Measurements from ENCODE around the gene DGKI. TPM values are rescaled to one million over a fixed set of nuclear protein-coding genes. Genes with fewer than 3 reads are reported as not detected.

DGKI gene
- polyA plus RNA-seq, 2 donors, result 0.09 to 0.12 TPM

GRCh38 chr7:137408126-137408525 is 438.6 kb downstream of the DGKI start:
- WGBS, 2 donors, result 45 to 52% methylated on average over 1 of the region's 1 CpG
- H3K4me1 ChIP-seq (ENCODE audit: control insufficient read depth in 2 of 2, insufficient read depth in 2 of 2, low read length in 1 of 2), result no peaks in the 10 kb centered on the region
- H3K9me3 ChIP-seq (ENCODE audit: control insufficient read depth in 2 of 2, insufficient read depth in 1 of 2, low read depth in 1 of 2, low read length in 1 of 2), result no peaks in the 10 kb centered on the region
- H3K36me3 ChIP-seq (ENCODE audit: control insufficient read depth in 2 of 2, insufficient read depth in 2 of 2, low read length in 1 of 2), result no peaks in the 10 kb centered on the region
- H3K27ac ChIP-seq (ENCODE audit: low read depth in 2 of 2, low read length in 1 of 2), result no peak overlapping the region
- H3K27me3 ChIP-seq (ENCODE audit: control insufficient read depth in 1 of 2, insufficient read depth in 2 of 2, low read length in 2 of 2), result no peaks in the 10 kb centered on the region
- H3K4me3 ChIP-seq (ENCODE audit: low read depth in 1 of 2, low read length in 2 of 2), result no peak overlapping the region

GRCh38 chr7:137407078-137407477 is 439.7 kb downstream of the DGKI start:
- H3K4me3 ChIP-seq (ENCODE audit: low read depth in 1 of 2, low read length in 2 of 2), result no peak overlapping the region
- H3K9me3 ChIP-seq (ENCODE audit: control insufficient read depth in 2 of 2, insufficient read depth in 1 of 2, low read depth in 1 of 2, low read length in 1 of 2), result no peaks in the 10 kb centered on the region
- WGBS, 2 donors, result 81 to 86% methylated on average over 3 of the region's 3 CpGs
- no peaks in the 10 kb centered on the region for H3K4me1 ChIP-seq (ENCODE audit: control insufficient read depth in 2 of 2, insufficient read depth in 2 of 2, low read length in 1 of 2)
- no peaks in the 10 kb centered on the region for H3K27me3 ChIP-seq (ENCODE audit: control insufficient read depth in 1 of 2, insufficient read depth in 2 of 2, low read length in 2 of 2)
- no peak overlapping the region for H3K27ac ChIP-seq (ENCODE audit: low read depth in 2 of 2, low read length in 1 of 2)
- H3K36me3 ChIP-seq (ENCODE audit: control insufficient read depth in 2 of 2, insufficient read depth in 2 of 2, low read length in 1 of 2), result no peaks in the 10 kb centered on the region

- H3K9me3 ChIP-seq (ENCODE audit: control insufficient read depth in 2 of 2, insufficient read depth in 1 of 2, low read depth in 1 of 2, low read length in 1 of 2), result no peaks in the 10 kb centered on the region
- H3K4me1 ChIP-seq (ENCODE audit: control insufficient read depth in 2 of 2, insufficient read depth in 2 of 2, low read length in 1 of 2), result no peaks in the 10 kb centered on the region
- H3K4me3 ChIP-seq (ENCODE audit: low read depth in 1 of 2, low read length in 2 of 2), result no peak overlapping the region
- no peaks in the 10 kb centered on the region for H3K27me3 ChIP-seq (ENCODE audit: control insufficient read depth in 1 of 2, insufficient read depth in 2 of 2, low read length in 2 of 2)
- H3K27ac ChIP-seq (ENCODE audit: low read depth in 2 of 2, low read length in 1 of 2), result no peak overlapping the region
- WGBS, 2 donors, result 70 to 77% methylated on average over 5 of the region's 5 CpGs
- H3K36me3 ChIP-seq (ENCODE audit: control insufficient read depth in 2 of 2, insufficient read depth in 2 of 2, low read length in 1 of 2), result no peaks in the 10 kb centered on the region
Observed at GRCh38 chr7:137404660-137405317, 442.0 kb downstream of the DGKI start.

- no peaks in the 10 kb centered on the region for H3K36me3 ChIP-seq (ENCODE audit: control insufficient read depth in 2 of 2, insufficient read depth in 2 of 2, low read length in 1 of 2)
- no peaks in the 10 kb centered on the region for H3K4me1 ChIP-seq (ENCODE audit: control insufficient read depth in 2 of 2, insufficient read depth in 2 of 2, low read length in 1 of 2)
- 83% methylated on average over 2 of the region's 2 CpGs for WGBS, 2 donors
- no peaks in the 10 kb centered on the region for H3K9me3 ChIP-seq (ENCODE audit: control insufficient read depth in 2 of 2, insufficient read depth in 1 of 2, low read depth in 1 of 2, low read length in 1 of 2)
- H3K27ac ChIP-seq (ENCODE audit: low read depth in 2 of 2, low read length in 1 of 2), result no peak overlapping the region
- no peaks in the 10 kb centered on the region for H3K27me3 ChIP-seq (ENCODE audit: control insufficient read depth in 1 of 2, insufficient read depth in 2 of 2, low read length in 2 of 2)
- H3K4me3 ChIP-seq (ENCODE audit: low read depth in 1 of 2, low read length in 2 of 2), result no peak overlapping the region
Observed at GRCh38 chr7:137403353-137403695, 443.4 kb downstream of the DGKI start.

- H3K9me3 ChIP-seq (ENCODE audit: control insufficient read depth in 2 of 2, insufficient read depth in 1 of 2, low read depth in 1 of 2, low read length in 1 of 2), result no peaks in the 10 kb centered on the region
- H3K27me3 ChIP-seq (ENCODE audit: control insufficient read depth in 1 of 2, insufficient read depth in 2 of 2, low read length in 2 of 2), result no peaks in the 10 kb centered on the region
- 50 to 63% methylated on average over 10 of the region's 10 CpGs for WGBS, 2 donors
- H3K4me1 ChIP-seq (ENCODE audit: control insufficient read depth in 2 of 2, insufficient read depth in 2 of 2, low read length in 1 of 2), result no peaks in the 10 kb centered on the region
- H3K27ac ChIP-seq (ENCODE audit: low read depth in 2 of 2, low read length in 1 of 2), result no peak overlapping the region
- no peaks in the 10 kb centered on the region for H3K36me3 ChIP-seq (ENCODE audit: control insufficient read depth in 2 of 2, insufficient read depth in 2 of 2, low read length in 1 of 2)
- H3K4me3 ChIP-seq (ENCODE audit: low read depth in 1 of 2, low read length in 2 of 2), result no peak overlapping the region
Observed at GRCh38 chr7:137402536-137403352, 444.0 kb downstream of the DGKI start.

GRCh38 chr7:137399827-137400823 is 446.6 kb downstream of the DGKI start:
- Histone ChIP-seq H3K36me3 (ENCODE audit: control insufficient read depth in 2 of 2, insufficient read depth in 2 of 2, low read length in 1 of 2) (no peaks in the 10 kb centered on the region), H3K27me3 (ENCODE audit: control insufficient read depth in 1 of 2, insufficient read depth in 2 of 2, low read length in 2 of 2) (no peaks in the 10 kb centered on the region), H3K27ac (ENCODE audit: low read depth in 2 of 2, low read length in 1 of 2) (no peak overlapping the region), H3K9me3 (ENCODE audit: control insufficient read depth in 2 of 2, insufficient read depth in 1 of 2, low read depth in 1 of 2, low read length in 1 of 2) (no peaks in the 10 kb centered on the region), H3K4me3 (ENCODE audit: low read depth in 1 of 2, low read length in 2 of 2) (no peak overlapping the region), H3K4me1 (ENCODE audit: control insufficient read depth in 2 of 2, insufficient read depth in 2 of 2, low read length in 1 of 2) (no peaks in the 10 kb centered on the region)
- WGBS, 2 donors, result 59 to 60% methylated on average over 7 of the region's 7 CpGs

- WGBS, 2 donors, result 88 to 92% methylated on average over 4 of the region's 4 CpGs
- Histone ChIP-seq H3K36me3 (ENCODE audit: control insufficient read depth in 2 of 2, insufficient read depth in 2 of 2, low read length in 1 of 2) (no peaks in the 10 kb centered on the region), H3K9me3 (ENCODE audit: control insufficient read depth in 2 of 2, insufficient read depth in 1 of 2, low read depth in 1 of 2, low read length in 1 of 2) (no peaks in the 10 kb centered on the region), H3K4me3 (ENCODE audit: low read depth in 1 of 2, low read length in 2 of 2) (no peak overlapping the region), H3K27me3 (ENCODE audit: control insufficient read depth in 1 of 2, insufficient read depth in 2 of 2, low read length in 2 of 2) (no peaks in the 10 kb centered on the region), H3K4me1 (ENCODE audit: control insufficient read depth in 2 of 2, insufficient read depth in 2 of 2, low read length in 1 of 2) (no peaks in the 10 kb centered on the region), H3K27ac (ENCODE audit: low read depth in 2 of 2, low read length in 1 of 2) (no peak overlapping the region)
Observed at GRCh38 chr7:137396051-137396450, 450.7 kb downstream of the DGKI start.

- H3K9me3 ChIP-seq (ENCODE audit: control insufficient read depth in 2 of 2, insufficient read depth in 1 of 2, low read depth in 1 of 2, low read length in 1 of 2), result no peaks in the 10 kb centered on the region
- no peaks in the 10 kb centered on the region for H3K4me1 ChIP-seq (ENCODE audit: control insufficient read depth in 2 of 2, insufficient read depth in 2 of 2, low read length in 1 of 2)
- H3K27me3 ChIP-seq (ENCODE audit: control insufficient read depth in 1 of 2, insufficient read depth in 2 of 2, low read length in 2 of 2), result no peaks in the 10 kb centered on the region
- no peak overlapping the region for H3K27ac ChIP-seq (ENCODE audit: low read depth in 2 of 2, low read length in 1 of 2)
- H3K4me3 ChIP-seq (ENCODE audit: low read depth in 1 of 2, low read length in 2 of 2), result no peak overlapping the region
- H3K36me3 ChIP-seq (ENCODE audit: control insufficient read depth in 2 of 2, insufficient read depth in 2 of 2, low read length in 1 of 2), result no peaks in the 10 kb centered on the region
- 79% methylated on average over 9 of the region's 9 CpGs for WGBS, 2 donors
Observed at GRCh38 chr7:137395420-137395819, 451.4 kb downstream of the DGKI start.

GRCh38 chr7:137393570-137393969 is 453.2 kb downstream of the DGKI start:
- H3K36me3 ChIP-seq (ENCODE audit: control insufficient read depth in 2 of 2, insufficient read depth in 2 of 2, low read length in 1 of 2), result no peaks in the 10 kb centered on the region
- no peaks in the 10 kb centered on the region for H3K4me1 ChIP-seq (ENCODE audit: control insufficient read depth in 2 of 2, insufficient read depth in 2 of 2, low read length in 1 of 2)
- no peaks in the 10 kb centered on the region for H3K27me3 ChIP-seq (ENCODE audit: control insufficient read depth in 1 of 2, insufficient read depth in 2 of 2, low read length in 2 of 2)
- H3K27ac ChIP-seq (ENCODE audit: low read depth in 2 of 2, low read length in 1 of 2), result no peak overlapping the region
- no peaks in the 10 kb centered on the region for H3K9me3 ChIP-seq (ENCODE audit: control insufficient read depth in 2 of 2, insufficient read depth in 1 of 2, low read depth in 1 of 2, low read length in 1 of 2)
- H3K4me3 ChIP-seq (ENCODE audit: low read depth in 1 of 2, low read length in 2 of 2), result no peak overlapping the region
